SK-N-MC (cell line): ENCODE data around the gene SPATA24.
"Not testable (repeated sequence)": the region's sequence is repeated elsewhere in the genome, so short reads cannot be mapped to it uniquely, and the experiment has no call there.

ENCODE experiments used
- EZH2 ChIP-seq: fragments of 200-600 bp; sonication (generic); IDR thresholded peaks from one replicate; pipeline ENCODE4 v1.6.1; 2017; ENCODE audit warnings: antibody characterized with exemption
- FOXP2 ChIP-seq: optimal IDR thresholded peaks from 2 replicates; pipeline ENCODE3; 2011; ENCODE audit warnings: mild to moderate bottlenecking, moderate library complexity; ENCODE audit not compliant: insufficient read depth; ENCODE audit errors: extremely low read length, control extremely low read depth
- POLR2AphosphoS5 ChIP-seq: IDR thresholded peaks from 2 replicates; pipeline ENCODE4 v1.6.1; 2012; ENCODE audit warnings: mild to moderate bottlenecking, low read depth, low read length, borderline replicate concordance

DNA sequence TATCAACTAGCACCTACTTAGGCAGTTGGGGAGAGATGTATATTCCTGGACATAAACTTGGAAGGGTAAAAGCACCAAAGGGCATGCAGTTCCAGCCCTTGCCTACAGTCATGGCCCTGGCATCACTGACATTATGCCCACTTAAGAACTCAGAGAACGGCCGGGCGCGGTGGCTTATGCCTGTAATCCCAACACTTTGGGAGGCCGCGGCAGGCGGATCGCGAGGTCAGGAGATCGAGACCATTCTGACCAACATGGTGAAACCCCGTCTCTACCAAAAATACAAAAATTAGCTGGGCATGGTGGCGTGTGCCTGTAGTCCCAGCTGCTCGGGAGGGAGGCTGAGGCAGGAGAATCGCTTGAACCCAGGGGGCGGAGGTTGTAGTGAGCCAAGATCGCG, 36.5 kb upstream of the SPATA24 start:
- not testable (repeated sequence) for TF ChIP-seq POLR2AphosphoS5, EZH2, FOXP2
